ENCODE measurements around the gene SCGN. TPM values are rescaled to one million over a fixed set of nuclear protein-coding genes. Genes with fewer than 3 reads are reported as not detected.

Gene SCGN
- total RNA-seq: not detected in 2 replicates
- long read RNA-seq: 0 reads

GRCh38 chr6:25652007-25652515 is at the start of gene SCGN:
TSS of gene SCGN (plus strand) at chr6:25652215. CDS start at chr6:25652404, 189 bp downstream.
- no peaks in the 10 kb centered on the region for H3K4me1 Mint-ChIP-seq (ENCODE audit: unreplicated experiment)
- no peaks in the 10 kb centered on the region for H3K9me3 Mint-ChIP-seq (ENCODE audit: unreplicated experiment)
- peak within 1 kb of the TSS; percentile 11 for H3K4me3 Mint-ChIP-seq (ENCODE audit: unreplicated experiment)
- no peak for TF ChIP-seq CTCF (IDR thresholded peaks at IDR 0.05)
- H3K36me3 Mint-ChIP-seq (ENCODE audit: unreplicated experiment): no peaks in the 10 kb centered on the region
- DNase-seq (ENCODE audit: extremely low spot score, unreplicated experiment): peak; percentile 89
- no peak within 1 kb of the TSS for H3K27ac Mint-ChIP-seq (ENCODE audit: unreplicated experiment)
- peaks cover 42% of the 10 kb centered on the region for H3K27me3 Mint-ChIP-seq (ENCODE audit: unreplicated experiment)

- no peak overlapping the region for H3K4me3 Mint-ChIP-seq (ENCODE audit: unreplicated experiment)
- peaks cover 3% of the 10 kb centered on the region for H3K4me1 Mint-ChIP-seq (ENCODE audit: unreplicated experiment)
- no peak overlapping the region for H3K27ac Mint-ChIP-seq (ENCODE audit: unreplicated experiment)
- H3K27me3 Mint-ChIP-seq (ENCODE audit: unreplicated experiment): no peaks in the 10 kb centered on the region
- TF ChIP-seq CTCF (IDR thresholded peaks at IDR 0.05): peak; percentile 8
- peaks cover 16% of the 10 kb centered on the region for H3K36me3 Mint-ChIP-seq (ENCODE audit: unreplicated experiment)
- no peak for DNase-seq (ENCODE audit: extremely low spot score, unreplicated experiment)
- no peaks in the 10 kb centered on the region for H3K9me3 Mint-ChIP-seq (ENCODE audit: unreplicated experiment)
Measured at GRCh38 chr6:25602674-25602982, 49.4 kb upstream of the SCGN start.

- peaks cover 17% of the 10 kb centered on the region for H3K36me3 Mint-ChIP-seq (ENCODE audit: unreplicated experiment)
- no peaks in the 10 kb centered on the region for H3K9me3 Mint-ChIP-seq (ENCODE audit: unreplicated experiment)
- no peak for DNase-seq (ENCODE audit: extremely low spot score, unreplicated experiment)
- H3K27ac Mint-ChIP-seq (ENCODE audit: unreplicated experiment): no peak overlapping the region
- no peak for TF ChIP-seq CTCF (IDR thresholded peaks at IDR 0.05)
- H3K4me3 Mint-ChIP-seq (ENCODE audit: unreplicated experiment): no peak overlapping the region
- H3K27me3 Mint-ChIP-seq (ENCODE audit: unreplicated experiment): no peaks in the 10 kb centered on the region
- H3K4me1 Mint-ChIP-seq (ENCODE audit: unreplicated experiment): peaks cover 3% of the 10 kb centered on the region
Measured at GRCh38 chr6:25603251-25603650, 48.8 kb upstream of the SCGN start.

GRCh38 chr6:25606151-25606550 is 45.9 kb upstream of the SCGN start:
- H3K27me3 Mint-ChIP-seq (ENCODE audit: unreplicated experiment): no peaks in the 10 kb centered on the region
- H3K27ac Mint-ChIP-seq (ENCODE audit: unreplicated experiment): no peak overlapping the region
- no peak overlapping the region for H3K4me3 Mint-ChIP-seq (ENCODE audit: unreplicated experiment)
- no peak for TF ChIP-seq CTCF (IDR thresholded peaks at IDR 0.05)
- H3K9me3 Mint-ChIP-seq (ENCODE audit: unreplicated experiment): no peaks in the 10 kb centered on the region
- peaks cover 3% of the 10 kb centered on the region for H3K4me1 Mint-ChIP-seq (ENCODE audit: unreplicated experiment)
- H3K36me3 Mint-ChIP-seq (ENCODE audit: unreplicated experiment): peaks cover 10% of the 10 kb centered on the region
- DNase-seq (ENCODE audit: extremely low spot score, unreplicated experiment): no peak

GRCh38 chr6:25608558-25609174 is 43.3 kb upstream of the SCGN start:
- DNase-seq (ENCODE audit: extremely low spot score, unreplicated experiment): no peak
- Mint-ChIP-seq H3K9me3 (ENCODE audit: unreplicated experiment) (no peaks in the 10 kb centered on the region), H3K27me3 (ENCODE audit: unreplicated experiment) (no peaks in the 10 kb centered on the region), H3K27ac (ENCODE audit: unreplicated experiment) (no peak overlapping the region), H3K4me3 (ENCODE audit: unreplicated experiment) (no peak overlapping the region), H3K36me3 (ENCODE audit: unreplicated experiment) (peaks cover 15% of the 10 kb centered on the region), H3K4me1 (ENCODE audit: unreplicated experiment) (peaks cover 6% of the 10 kb centered on the region)
- TF ChIP-seq CTCF (IDR thresholded peaks at IDR 0.05): no peak
